Stomach (tissue), 9 donors: ENCODE data around the gene AADACL4. TPM values are rescaled to one million over a fixed set of nuclear protein-coding genes. Genes with fewer than 3 reads are reported as not detected.

Source experiments
- DNase-seq, 2 donors: peaks; one replicate each; pipeline versions ENCODE4 v3.0.0 to v3.0.0-alpha.2; 2013 to 2019
- H3K27ac ChIP-seq, 5 donors: fragments of 200-600 bp in 4 of 5; sonication (generic) in 4 of 5; one replicate each; pipeline ENCODE4 v1.5.1; 2013 to 2019; ENCODE audit warnings: mild to moderate bottlenecking in 1 of 5, moderate library complexity in 1 of 5
- H3K27me3 ChIP-seq, 3 donors: fragments of 200-600 bp; sonication (generic); one replicate each; pipeline ENCODE4 v1.5.1; 2017 to 2019; ENCODE audit warnings: mixed run types in 1 of 3
- H3K36me3 ChIP-seq, 4 donors: fragments of 200-600 bp; sonication (generic); 1 replicate in 3 of 4; 2 replicates in 1 of 4; pipeline ENCODE4 v1.5.1; 2016 to 2019
- H3K4me1 ChIP-seq, 4 donors: fragments of 200-600 bp; sonication (generic); one replicate each; pipeline ENCODE4 v1.5.1; 2016 to 2019
- H3K4me3 ChIP-seq, 4 donors: fragments of 200-600 bp; sonication (generic) in 3 of 4; one replicate each; pipeline ENCODE4 v1.5.1; 2016 to 2019; ENCODE audit warnings: mild to moderate bottlenecking in 1 of 4
- H3K9me3 ChIP-seq, 4 donors: fragments of 200-600 bp; sonication (generic); one replicate each; pipeline ENCODE4 v1.5.1; 2016 to 2019
- CTCF ChIP-seq, 7 experiments: fragments of 450-650 bp in 4 of 7; fragments of 200-600 bp in 3 of 7; sonication (generic) in 3 of 7; IDR thresholded peaks; one replicate each; pipeline ENCODE4 v1.5.1; 2016 to 2019; ENCODE audit warnings: antibody characterized with exemption in 7 of 7, control low read depth in 2 of 7, mild to moderate bottlenecking in 1 of 7
- EP300 ChIP-seq: sonication (generic); formaldehyde crosslinking; IDR thresholded peaks from one replicate; pipeline ENCODE4 v1.6.1; 2017; ENCODE audit warnings: antibody characterized with exemption
- POLR2A ChIP-seq, 4 donors: fragments of 450-650 bp; IDR thresholded peaks; one replicate each; pipeline ENCODE4 v1.6.1; 2016; ENCODE audit warnings: antibody characterized with exemption in 4 of 4, control low read depth in 2 of 4, mild to moderate bottlenecking in 1 of 4, moderate library complexity in 1 of 4
- POLR2AphosphoS5 ChIP-seq, 3 donors: sonication (generic); formaldehyde crosslinking; IDR thresholded peaks; one replicate each; pipeline ENCODE4 v1.6.1; 2016; ENCODE audit warnings: antibody characterized with exemption in 3 of 3
- WGBS, 5 donors: extraction: QIAGEN DNeasy Blood & Tissue Kit in 3 of 5; methylation state at CpG; one replicate each; pipeline versions ENCODE4 v1.1.5 to v1.1.7; 2013 to 2018; 5-methylcytosine and 5-hydroxymethylcytosine counted together
- intact Hi-C: fragments of 100-400 bp; cut with DNase I; formaldehyde crosslinking; loops from one replicate; pipeline ENCODE4 v1.15.1; 2023; ENCODE audit warnings: low total_unique reads
- polyA plus RNA-seq, 3 donors: library from polyadenylated mRNA; stranded (reverse); fragments of 200-250 nt; gene quantifications; one replicate each; pipeline ENCODE4 v1.2.3, GENCODE V29; 2013
- total RNA-seq, 5 donors: library from RNA; depleted of rRNA; stranded (reverse); fragments of >200 nt; gene quantifications; one replicate each; pipeline versions ENCODE4 v1.1.0 to v1.2.3, GENCODE V29; 2014 to 2016
- donor health status: healthy with polysubstance abuse.
- donor health status: Bipolar disorder and iron deficiency.
- donor health status: healthy.

AADACL4 gene
- total and polyA plus RNA-seq, 8 donors, result not detected

GRCh38 chr1:12603224-12603623 lies 40.7 kb upstream of the AADACL4 start:
- 72 to 82% (median 75%) methylated on average over 9 of the region's 9 CpGs for WGBS, 5 donors
- TF ChIP-seq CTCF (IDR thresholded peaks at IDR 0.05) (no peak), POLR2A (IDR thresholded peaks at IDR 0.05) (no peak), POLR2AphosphoS5 (IDR thresholded peaks at IDR 0.05) (no peak), EP300 (no peak)
- Histone ChIP-seq H3K36me3 (peaks cover 0 to 26% (median 22%) of the 10 kb centered on the region in 4 donors), H3K27me3 (no peaks in the 10 kb centered on the region), H3K27ac (peak overlapping the region in 3 of 5 donors; percentile 82 to 92 (median 90)), H3K4me3 (no peak overlapping the region), H3K9me3 (peaks cover 0 to 5% (median 0%) of the 10 kb centered on the region in 4 donors), H3K4me1 (peaks cover 67 to 77% (median 73%) of the 10 kb centered on the region in 4 donors)
- DNase-seq, result no peak
- intact Hi-C loops, result no loop called here

- H3K9me3 ChIP-seq, result peaks cover 0 to 5% (median 0%) of the 10 kb centered on the region in 4 donors
These were observed 39.6 kb upstream of the AADACL4 start for GRCh38 chr1:12604114-12604874.

GRCh38 chr1:12604986-12605385 lies 38.9 kb upstream of the AADACL4 start:
- Histone ChIP-seq H3K36me3 (peaks cover 0 to 43% (median 26%) of the 10 kb centered on the region in 4 donors), H3K9me3 (peaks cover 0 to 5% (median 0%) of the 10 kb centered on the region in 4 donors), H3K27me3 (no peaks in the 10 kb centered on the region), H3K27ac (peak overlapping the region in 4 of 5 donors; percentile 9 to 92 (median 86)), H3K4me1 (peaks cover 57 to 77% (median 70%) of the 10 kb centered on the region in 4 donors), H3K4me3 (no peak overlapping the region)
- TF ChIP-seq POLR2AphosphoS5 (IDR thresholded peaks at IDR 0.05), result no peak
- no peak for TF ChIP-seq POLR2A (IDR thresholded peaks at IDR 0.05)
- TF ChIP-seq EP300, result no peak
- no peak for TF ChIP-seq CTCF (IDR thresholded peaks at IDR 0.05)
- intact Hi-C loops, result no loop called here
- DNase-seq, result no peak
- 73 to 83% (median 78%) methylated on average over 9 of the region's 9 CpGs for WGBS, 5 donors

More at GRCh38 chr1:12604114-12604874, 39.6 kb upstream of the AADACL4 start:
- peaks cover 61 to 77% (median 72%) of the 10 kb centered on the region in 4 donors for H3K4me1 ChIP-seq
- H3K27me3 ChIP-seq, result no peaks in the 10 kb centered on the region
- DNase-seq, result peak; percentile 70 to 91
- H3K36me3 ChIP-seq, result peaks cover 0 to 37% (median 26%) of the 10 kb centered on the region in 4 donors
- no peak for TF ChIP-seq POLR2A (IDR thresholded peaks at IDR 0.05)
- peak; percentile 49 to 98 (median 91) for TF ChIP-seq POLR2AphosphoS5 (IDR thresholded peaks at IDR 0.05)
- H3K4me3 ChIP-seq, result no peak overlapping the region
- 20 to 43% (median 25%) methylated on average over 16 of the region's 16 CpGs for WGBS, 5 donors
- intact Hi-C loops, result no loop called here
- peak overlapping the region; percentile 6 to 92 (median 82) for H3K27ac ChIP-seq

DNA sequence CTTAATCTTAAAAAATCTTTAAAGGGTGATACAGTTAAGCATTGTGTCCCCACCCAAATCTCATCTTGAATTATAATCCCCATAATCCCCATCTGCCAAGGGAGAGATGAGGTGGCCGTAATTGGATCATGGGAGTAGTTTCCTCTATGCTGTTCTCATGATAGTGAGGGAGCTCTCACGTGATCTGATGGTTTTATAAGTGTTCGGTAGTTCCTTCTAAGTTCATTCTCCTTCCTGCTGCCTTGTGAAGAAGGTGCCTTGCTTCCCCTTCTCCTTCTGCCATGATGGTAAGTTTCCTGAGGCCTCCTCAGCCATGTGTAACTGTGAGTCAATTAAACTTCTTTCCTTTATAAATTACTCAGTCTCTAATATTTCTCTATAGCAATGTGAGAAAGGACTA lies 36.6 kb upstream of the AADACL4 start:
- Histone ChIP-seq H3K4me1 (peaks cover 44 to 77% (median 60%) of the 10 kb centered on the region in 4 donors), H3K27me3 (no peaks in the 10 kb centered on the region), H3K27ac (no peak overlapping the region), H3K36me3 (peaks cover 10 to 63% (median 46%) of the 10 kb centered on the region in 4 donors), H3K4me3 (no peak overlapping the region), H3K9me3 (peaks cover 0 to 5% (median 0%) of the 10 kb centered on the region in 4 donors)
- TF ChIP-seq POLR2A (IDR thresholded peaks at IDR 0.05) (no peak), EP300 (no peak), CTCF (IDR thresholded peaks at IDR 0.05) (no peak), POLR2AphosphoS5 (IDR thresholded peaks at IDR 0.05) (no peak)
- no peak for DNase-seq
- 82 to 93% (median 87%) methylated on average over 3 of the region's 3 CpGs for whole genome bisulfite sequencing, 5 donors
- intact Hi-C loops, result no loop called here
